Lower lobe of right lung (tissue), 2 donors: ENCODE results near the gene TTC23L. TPM values are rescaled to one million over a fixed set of nuclear protein-coding genes. Genes with fewer than 3 reads are reported as not detected.

ENCODE experiments used
- ATAC-seq, 2 donors: fragments of 200-7000 bp; cut with Tn5 transposase; one replicate each; pipeline ENCODE4 v1.9.1; 2020 to 2022; ENCODE audit warnings: mild to moderate bottlenecking in 2 of 2, moderate library complexity in 2 of 2
- DNase-seq: peaks from one replicate; pipeline ENCODE4 v3.0.0-alpha.2; 2020
- H3K27ac ChIP-seq: fragments of 200-600 bp; one replicate; pipeline ENCODE4 v1.8.0; 2022
- H3K27me3 ChIP-seq: fragments of 200-600 bp; one replicate; pipeline ENCODE4 v1.8.0; 2022; ENCODE audit warnings: low read depth
- H3K36me3 ChIP-seq: fragments of 200-600 bp; one replicate; pipeline ENCODE4 v1.8.0; 2022; ENCODE audit warnings: mild to moderate bottlenecking
- H3K4me1 ChIP-seq: fragments of 200-600 bp; one replicate; pipeline ENCODE4 v1.8.0; 2022
- H3K4me3 ChIP-seq: fragments of 200-600 bp; one replicate; pipeline ENCODE4 v1.8.0; 2022; ENCODE audit warnings: mild to moderate bottlenecking
- H3K9me3 ChIP-seq: fragments of 200-600 bp; one replicate; pipeline ENCODE4 v1.8.0; 2022
- CTCF ChIP-seq: fragments of 200-600 bp; IDR thresholded peaks from one replicate; pipeline ENCODE4 v1.8.0; 2022; ENCODE audit warnings: antibody characterized with exemption, mild to moderate bottlenecking
- intact Hi-C: fragments of 100-400 bp; cut with DNase I; formaldehyde crosslinking; loops from one replicate; pipeline ENCODE4 v1.11.0; 2022
- total RNA-seq: library from RNA; stranded (reverse); fragmentation: NEBNext Ultra II Directional; extraction: Animal tissue kit (Norgen Biotek cat#: 25700); gene quantifications from one replicate; pipeline ENCODE4 v1.2.1, GENCODE V29; 2021
- donor health status: DM: no; HTN: yes; CAD: no; lungs with severe emphysema.

The TTC23L gene
- total RNA-seq, 1 donor from 2014 or later: 1.3 TPM

- ATAC-seq (peak in 1 of 2 donors; percentile 14), DNase-seq (no peak)
- no peak for TF ChIP-seq CTCF
- Histone ChIP-seq H3K4me1 (peaks cover 20% of the 10 kb centered on the region), H3K9me3 (no peaks in the 10 kb centered on the region), H3K4me3 (no peak overlapping the region), H3K27me3 (no peaks in the 10 kb centered on the region), H3K27ac (no peak overlapping the region), H3K36me3 (peaks cover 22% of the 10 kb centered on the region)
- intact Hi-C loops: no loop called here
Measured at GRCh38 chr5:34833976-34834793, 4.8 kb upstream of the TTC23L start.

GRCh38 chr5:34834794-34835089, 4.2 kb upstream of the TTC23L start:
- H3K4me1 ChIP-seq: peaks cover 25% of the 10 kb centered on the region
- no peak overlapping the region for H3K27ac ChIP-seq
- no peak overlapping the region for H3K4me3 ChIP-seq
- intact Hi-C loops: no loop called here
- no peak for TF ChIP-seq CTCF
- H3K27me3 ChIP-seq: no peaks in the 10 kb centered on the region
- ATAC-seq (no peak), DNase-seq (no peak)
- H3K9me3 ChIP-seq: no peaks in the 10 kb centered on the region
- H3K36me3 ChIP-seq: peaks cover 17% of the 10 kb centered on the region

GRCh38 chr5:34835664-34836063, 3.3 kb upstream of the TTC23L start:
- H3K36me3 ChIP-seq: peaks cover 8% of the 10 kb centered on the region
- intact Hi-C loops: no loop called here
- peaks cover 27% of the 10 kb centered on the region for H3K4me1 ChIP-seq
- ATAC-seq (no peak), DNase-seq (no peak)
- no peaks in the 10 kb centered on the region for H3K27me3 ChIP-seq
- no peak overlapping the region for H3K4me3 ChIP-seq
- no peak overlapping the region for H3K27ac ChIP-seq
- TF ChIP-seq CTCF: no peak
- no peaks in the 10 kb centered on the region for H3K9me3 ChIP-seq

- H3K4me3 ChIP-seq: no peak overlapping the region
- no peak for TF ChIP-seq CTCF
- no peaks in the 10 kb centered on the region for H3K27me3 ChIP-seq
- H3K36me3 ChIP-seq: no peaks in the 10 kb centered on the region
- intact Hi-C loops: no loop called here
- H3K9me3 ChIP-seq: no peaks in the 10 kb centered on the region
- no peak for DNase-seq
- no peak for ATAC-seq
- no peak overlapping the region for H3K27ac ChIP-seq
- H3K4me1 ChIP-seq: peaks cover 13% of the 10 kb centered on the region
Measured at GRCh38 chr5:34841816-34842215, 2.9 kb downstream of the TTC23L start.

- no peaks in the 10 kb centered on the region for H3K27me3 ChIP-seq
- H3K9me3 ChIP-seq: no peaks in the 10 kb centered on the region
- TF ChIP-seq CTCF: no peak
- intact Hi-C loops: no loop called here
- no peak for ATAC-seq
- DNase-seq: no peak
- H3K4me3 ChIP-seq: no peak overlapping the region
- H3K36me3 ChIP-seq: no peaks in the 10 kb centered on the region
- H3K27ac ChIP-seq: no peak overlapping the region
- H3K4me1 ChIP-seq: peaks cover 13% of the 10 kb centered on the region
Measured at GRCh38 chr5:34842554-34842953, 3.6 kb downstream of the TTC23L start.
